Naive B cell (primary cell): ENCODE results near the gene C1orf53. TPM values are rescaled to one million over a fixed set of nuclear protein-coding genes. Genes with fewer than 3 reads are reported as not detected.
"Not testable (repeated sequence)": the region's sequence is repeated elsewhere in the genome, so short reads cannot be mapped to it uniquely, and the experiment has no call there.

Experiments
- ATAC-seq, 2 donors: fragments of 150-1000 bp; cut with Tn5 transposase; 2 replicates each; pipeline ENCODE4 v1.10.0; 2021; ENCODE audit warnings: low read depth in 2 of 2, mild to moderate bottlenecking in 2 of 2, moderate library complexity in 2 of 2
- DNase-seq: peaks from one replicate; pipeline ENCODE4 v3.0.0; 2022
- H3K27ac Mint-ChIP-seq, 6 donors: one replicate each; pipeline ENCODE4 v1.8.0; 2020 to 2022; ENCODE audit warnings: mild to moderate bottlenecking in 6 of 6, mixed read lengths in 6 of 6, moderate library complexity in 5 of 6, inconsistent platforms in 2 of 6
- H3K27me3 Mint-ChIP-seq, 3 donors: one replicate each; pipeline ENCODE4 v1.8.0; 2021 to 2022; ENCODE audit warnings: mixed read lengths in 3 of 3, mild to moderate bottlenecking in 1 of 3
- H3K36me3 Mint-ChIP-seq, 2 donors: one replicate each; pipeline ENCODE4 v1.8.0; 2020 to 2022; ENCODE audit warnings: mixed read lengths in 2 of 2, inconsistent platforms in 1 of 2, mild to moderate bottlenecking in 1 of 2
- H3K4me1 Mint-ChIP-seq, 3 donors: one replicate each; pipeline ENCODE4 v1.8.0; 2020 to 2022; ENCODE audit warnings: mixed read lengths in 3 of 3, inconsistent platforms in 1 of 3, mild to moderate bottlenecking in 1 of 3, moderate library complexity in 1 of 3
- H3K4me3 Mint-ChIP-seq, 8 donors: one replicate each; pipeline ENCODE4 v1.8.0; 2020 to 2022; ENCODE audit warnings: mild to moderate bottlenecking in 8 of 8, mixed read lengths in 8 of 8, moderate library complexity in 8 of 8, inconsistent platforms in 2 of 8
- H3K9me3 Mint-ChIP-seq, 7 donors: one replicate each; pipeline ENCODE4 v1.8.0; 2020 to 2022; ENCODE audit warnings: mixed read lengths in 7 of 7, mild to moderate bottlenecking in 5 of 7, inconsistent platforms in 2 of 7, moderate library complexity in 1 of 7
- polyA plus RNA-seq, 6 donors: library from polyadenylated mRNA; unstranded; fragments of 300-500 nt; fragmentation: Illumina TruSeq; gene quantifications; one replicate each; pipeline ENCODE4 v1.2.3, GENCODE V29; 2021; ENCODE audit warnings: low read depth in 6 of 6

The C1orf53 gene
- not detected for polyA plus RNA-seq

DNA sequence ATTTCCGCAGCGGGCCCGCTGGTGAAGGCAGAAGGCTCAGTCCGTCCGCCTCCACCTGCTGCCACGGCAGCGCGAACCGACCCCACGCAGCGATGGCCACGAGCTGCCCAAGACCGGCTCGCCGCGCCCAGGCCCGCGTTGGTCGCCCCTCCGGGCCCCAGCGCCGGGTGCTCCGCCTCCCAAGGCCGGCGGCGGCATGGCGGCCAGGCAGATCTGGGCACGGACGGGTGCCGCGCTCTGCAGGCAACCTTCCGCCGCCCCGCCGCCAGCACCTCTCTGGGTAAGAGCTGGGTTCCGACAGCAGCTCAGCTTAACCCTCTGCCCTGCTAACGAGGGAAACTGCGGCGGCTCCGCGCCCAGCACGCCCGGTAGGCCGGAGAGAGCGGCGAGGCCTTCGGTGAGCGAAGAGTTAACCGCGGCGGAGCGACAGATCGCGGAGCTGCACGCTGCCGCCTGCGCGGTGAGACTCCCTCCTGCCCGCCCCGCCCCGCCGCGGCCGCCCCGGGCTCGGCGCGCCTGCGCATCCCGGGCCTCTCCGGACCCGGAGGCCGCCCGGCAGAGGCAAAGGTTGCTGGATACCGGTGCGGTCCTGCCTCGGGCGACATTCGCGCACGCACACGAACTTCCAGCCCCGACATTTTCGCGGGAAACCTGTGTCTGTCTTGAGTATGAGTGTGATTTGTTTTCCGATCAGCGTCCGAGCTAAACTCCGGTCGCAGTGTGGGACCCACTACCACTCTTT lies at the start of gene C1orf53:
TSS of gene C1orf53 (plus strand) at position 177 of the 742 bp plus-strand sequence. CDS start at position 197, 20 bp downstream.
- Mint-ChIP-seq H3K27me3 (peaks cover 42 to 48% (median 48%) of the 10 kb centered on the region in 3 donors), H3K36me3 (peaks cover 0 to 1% of the 10 kb centered on the region in 2 donors), H3K27ac (peak within 1 kb of the TSS in 3 of 6 donors; percentile 34 to 84 (median 39)), H3K4me3 (peak within 1 kb of the TSS; percentile 80 to 94 (median 90)), H3K4me1 (peaks cover 12 to 19% (median 13%) of the 10 kb centered on the region in 3 donors), H3K9me3 (no peaks in the 10 kb centered on the region)
- DNase-seq (peak; percentile 77), ATAC-seq (peak; percentile 88)

DNA sequence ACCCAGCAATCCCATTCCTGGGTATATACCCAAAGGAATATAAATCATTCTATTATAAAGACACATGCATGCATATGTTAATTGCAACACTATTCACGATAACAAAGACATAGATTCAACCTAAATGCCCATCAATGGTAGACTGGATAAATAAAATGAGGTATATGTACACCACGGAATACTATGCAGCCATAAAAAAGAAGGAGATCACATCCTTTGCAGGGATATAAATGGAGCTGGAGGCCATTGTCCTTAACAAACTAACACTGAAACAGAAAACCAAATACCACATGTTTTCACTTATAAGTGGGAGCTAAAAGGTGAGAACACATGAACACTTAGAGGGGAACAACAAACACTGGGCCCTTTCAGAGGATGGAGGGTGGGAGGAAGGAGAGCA lies 46.7 kb upstream of the C1orf53 start:
- H3K36me3 Mint-ChIP-seq, DNase-seq, H3K4me1 Mint-ChIP-seq, H3K27ac Mint-ChIP-seq, H3K4me3 Mint-ChIP-seq, H3K9me3 Mint-ChIP-seq, ATAC-seq: not testable (repeated sequence)
- H3K27me3 Mint-ChIP-seq = peaks cover 0 to 11% (median 9%) of the 10 kb centered on the region in 3 donors

DNA sequence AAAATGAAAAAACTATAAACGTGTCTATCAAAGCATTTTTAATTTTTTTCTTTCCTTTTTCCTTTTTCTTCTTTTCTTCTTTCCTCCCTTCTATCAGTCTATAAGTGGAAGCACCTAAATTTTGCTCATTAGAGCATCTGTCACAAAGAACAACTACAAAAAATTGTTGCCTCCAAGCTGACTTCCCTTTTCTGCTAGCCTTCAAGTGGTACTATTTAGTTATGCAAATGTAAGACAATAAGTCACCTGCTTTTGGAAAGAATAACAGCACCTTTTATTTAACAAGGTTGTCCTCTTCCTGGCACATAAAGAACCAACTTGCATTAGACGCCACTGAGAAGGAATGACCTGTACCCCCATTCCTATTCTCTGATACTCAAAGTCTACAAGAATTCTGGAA lies 45.0 kb upstream of the C1orf53 start:
- H3K4me1 Mint-ChIP-seq = no peaks in the 10 kb centered on the region
- peaks cover 0 to under 1% (median 0%) of the 10 kb centered on the region in 3 donors for H3K27me3 Mint-ChIP-seq
- no peak for DNase-seq
- no peaks in the 10 kb centered on the region for H3K9me3 Mint-ChIP-seq
- peak in 1 of 2 donors; percentile 52 for ATAC-seq
- H3K4me3 Mint-ChIP-seq = no peak overlapping the region
- no peak overlapping the region for H3K27ac Mint-ChIP-seq
- no peaks in the 10 kb centered on the region for H3K36me3 Mint-ChIP-seq

DNA sequence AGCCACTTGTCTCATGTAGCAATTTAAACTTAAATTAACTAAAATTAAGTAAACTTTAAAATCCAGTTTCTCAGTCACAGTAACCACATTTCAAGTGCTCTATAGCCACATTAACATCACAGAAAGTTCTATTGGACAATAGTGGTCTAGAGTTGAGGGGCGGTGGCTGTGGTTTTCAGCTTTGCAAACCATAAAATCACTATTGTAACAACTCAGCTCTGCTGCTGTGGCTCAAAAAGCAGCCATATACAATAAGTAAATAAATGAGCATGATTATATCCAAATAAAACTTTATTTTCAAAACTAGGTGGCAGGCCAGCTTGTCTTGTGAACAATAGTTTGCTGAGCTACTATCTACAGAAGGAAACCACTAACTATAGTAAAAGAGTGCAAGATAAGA lies 43.4 kb upstream of the C1orf53 start:
- Mint-ChIP-seq H3K27ac (no peak overlapping the region), H3K9me3 (no peaks in the 10 kb centered on the region), H3K36me3 (no peaks in the 10 kb centered on the region), H3K27me3 (no peaks in the 10 kb centered on the region), H3K4me3 (no peak overlapping the region), H3K4me1 (no peaks in the 10 kb centered on the region)
- DNase-seq = no peak
- no peak for ATAC-seq

DNA sequence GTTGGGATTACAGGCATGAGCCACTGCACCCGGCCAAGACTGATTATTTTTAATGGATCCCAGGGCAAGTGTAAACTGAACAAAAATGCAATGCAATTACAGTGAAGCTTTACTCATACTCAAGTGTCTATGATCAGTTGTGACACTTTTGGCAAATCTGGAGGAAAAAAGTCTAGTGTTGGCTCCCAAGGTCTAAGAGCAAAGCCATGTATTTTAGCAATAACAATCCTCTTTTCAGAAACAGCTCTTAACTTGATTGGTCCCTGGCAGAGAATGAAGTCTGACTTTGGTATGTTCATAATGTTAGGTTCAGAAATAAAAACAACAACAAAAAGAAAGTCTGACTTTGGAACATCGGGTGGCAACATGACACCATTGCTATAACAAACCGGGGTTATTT lies 40.2 kb upstream of the C1orf53 start:
- Mint-ChIP-seq H3K27me3 (no peaks in the 10 kb centered on the region), H3K4me3 (no peak overlapping the region), H3K36me3 (no peaks in the 10 kb centered on the region), H3K27ac (peak overlapping the region in 1 of 6 donors; percentile 51), H3K9me3 (no peaks in the 10 kb centered on the region), H3K4me1 (no peaks in the 10 kb centered on the region)
- DNase-seq = no peak
- ATAC-seq = no peak

DNA sequence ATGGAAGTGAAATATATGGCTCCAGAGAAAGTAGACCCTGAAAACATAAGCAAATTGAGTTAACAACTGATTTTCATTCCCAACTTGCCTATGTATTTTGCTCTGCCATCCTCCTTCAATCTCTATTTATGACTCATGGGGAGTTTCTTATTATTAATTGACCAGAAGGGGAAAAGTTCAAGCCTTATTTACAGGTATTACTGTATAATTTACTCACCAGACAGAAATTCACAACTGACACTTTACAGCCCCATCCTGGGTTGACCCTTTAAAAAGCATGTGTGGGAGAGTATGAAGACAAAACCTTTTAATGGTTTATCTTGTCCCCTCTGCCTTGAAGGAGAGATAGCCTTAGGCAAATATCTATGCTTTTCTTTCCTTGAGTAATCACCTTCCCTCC lies 39.8 kb upstream of the C1orf53 start:
- Mint-ChIP-seq H3K9me3 (no peaks in the 10 kb centered on the region), H3K27me3 (no peaks in the 10 kb centered on the region), H3K4me1 (no peaks in the 10 kb centered on the region), H3K36me3 (no peaks in the 10 kb centered on the region), H3K4me3 (no peak overlapping the region), H3K27ac (peak overlapping the region in 1 of 6 donors; percentile 51)
- ATAC-seq = no peak
- DNase-seq = no peak

DNA sequence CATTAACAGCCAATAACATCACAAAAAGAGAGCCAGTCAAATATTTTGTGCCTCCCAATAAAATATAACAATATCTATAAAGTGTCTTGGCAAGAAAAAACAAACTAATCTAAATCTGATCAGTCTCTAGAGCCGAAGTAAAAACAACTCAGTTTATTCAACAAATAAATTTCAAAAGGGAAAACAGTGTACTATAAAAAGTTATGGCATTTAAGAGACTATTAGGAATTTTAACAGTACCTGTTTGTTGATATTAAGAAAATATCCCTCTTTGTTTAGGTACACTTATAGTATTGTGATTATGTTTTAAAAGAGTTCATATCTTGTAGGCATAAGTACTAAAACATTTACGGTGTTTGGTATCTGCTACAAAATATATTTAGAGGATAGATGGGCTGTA lies 36.6 kb upstream of the C1orf53 start:
- ATAC-seq = no peak
- Mint-ChIP-seq H3K9me3 (no peaks in the 10 kb centered on the region), H3K4me3 (no peak overlapping the region), H3K4me1 (no peaks in the 10 kb centered on the region), H3K27ac (no peak overlapping the region), H3K36me3 (no peaks in the 10 kb centered on the region), H3K27me3 (no peaks in the 10 kb centered on the region)
- no peak for DNase-seq

DNA sequence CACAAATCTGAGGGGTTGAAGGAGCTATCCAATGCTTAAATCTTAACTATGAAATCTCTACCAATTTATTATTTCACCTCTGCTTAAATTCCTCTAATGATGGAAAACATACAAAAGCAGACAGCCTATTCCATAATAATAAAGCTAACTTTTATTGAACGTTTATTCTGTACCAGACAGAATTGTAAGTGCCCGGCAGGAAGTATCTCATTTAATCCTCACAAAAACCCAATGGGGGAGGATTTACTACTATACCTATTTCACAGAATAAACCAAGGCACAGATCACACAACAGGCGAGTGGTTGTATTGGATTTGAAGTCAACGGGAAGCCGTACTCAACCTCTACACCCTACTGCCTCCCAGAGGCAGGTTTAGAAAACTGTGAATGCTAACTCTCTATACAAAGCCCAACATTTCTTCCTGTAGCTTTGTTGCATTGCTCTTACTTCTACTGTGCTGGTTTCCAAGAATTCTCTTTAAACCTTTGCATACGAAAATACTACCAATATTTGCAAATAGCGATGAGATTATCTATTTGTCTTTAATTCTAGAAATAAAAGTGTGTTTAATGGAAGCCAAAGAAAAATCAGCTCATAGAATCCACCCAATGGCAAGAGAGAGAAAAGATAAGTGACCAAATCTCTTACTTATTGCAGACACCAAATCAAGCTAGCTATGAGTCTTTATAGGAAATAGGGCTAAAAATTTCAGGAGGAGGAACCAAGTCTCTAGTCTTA lies 33.5 kb upstream of the C1orf53 start:
- Mint-ChIP-seq H3K27me3 (peaks cover 0 to 6% (median 0%) of the 10 kb centered on the region in 3 donors), H3K9me3 (peaks cover 0 to 4% (median 0%) of the 10 kb centered on the region in 7 donors), H3K4me1 (no peaks in the 10 kb centered on the region), H3K27ac (no peak overlapping the region), H3K4me3 (no peak overlapping the region), H3K36me3 (no peaks in the 10 kb centered on the region)
- ATAC-seq = peak; percentile 64 to 78
- DNase-seq = peak; percentile 33

DNA sequence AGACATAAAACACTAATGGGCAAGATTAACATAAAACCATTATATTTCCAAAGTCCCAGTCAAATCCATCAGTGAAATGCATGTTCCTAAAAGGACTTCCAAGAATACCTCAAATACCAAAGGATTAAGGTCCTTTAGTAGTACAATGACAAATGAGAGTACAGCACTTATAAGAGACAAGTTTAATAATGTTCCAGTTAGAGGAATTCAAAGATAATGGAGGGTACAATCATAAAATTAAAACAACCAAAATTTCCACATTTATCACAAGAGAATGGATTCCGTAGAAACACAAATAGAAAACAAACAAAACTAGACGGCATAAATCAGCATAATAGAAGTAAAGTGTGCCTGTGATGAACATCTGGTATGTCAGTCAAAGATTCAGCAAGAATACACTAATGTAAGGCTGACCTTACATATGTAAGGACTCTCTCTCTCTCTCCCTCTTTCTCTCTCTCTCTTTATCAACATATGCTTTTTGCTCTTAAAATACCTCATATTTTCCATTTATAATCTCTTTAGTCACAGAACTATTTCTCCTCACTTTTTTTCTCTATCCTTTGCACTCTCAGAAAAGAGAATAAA lies 32.8 kb upstream of the C1orf53 start:
- H3K4me3 Mint-ChIP-seq = no peak overlapping the region
- DNase-seq (no peak), ATAC-seq (no peak)
- no peak overlapping the region for H3K27ac Mint-ChIP-seq
- no peaks in the 10 kb centered on the region for H3K36me3 Mint-ChIP-seq
- peaks cover 0 to 4% (median 0%) of the 10 kb centered on the region in 7 donors for H3K9me3 Mint-ChIP-seq
- peaks cover 0 to 6% (median 0%) of the 10 kb centered on the region in 3 donors for H3K27me3 Mint-ChIP-seq
- no peaks in the 10 kb centered on the region for H3K4me1 Mint-ChIP-seq

DNA sequence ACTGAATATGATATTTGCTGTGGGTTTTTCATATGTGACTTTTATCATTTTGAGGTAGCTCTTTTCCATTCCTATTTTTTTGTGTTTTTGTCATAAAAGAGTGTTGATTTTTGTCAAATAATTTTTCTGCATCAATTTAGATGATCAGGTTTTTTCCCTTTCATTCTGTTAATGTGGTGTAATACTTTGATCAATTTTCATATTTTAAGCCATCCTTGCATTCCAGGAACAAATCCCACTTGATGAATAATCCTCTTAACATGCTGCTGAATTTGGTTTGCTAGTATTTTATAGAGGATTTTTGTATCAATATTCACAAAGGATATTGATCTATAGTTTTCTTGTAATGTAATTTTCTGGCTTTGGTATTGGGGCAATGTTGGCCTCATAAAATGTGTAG lies 25.5 kb upstream of the C1orf53 start:
- ATAC-seq (no peak), DNase-seq (no peak)
- Mint-ChIP-seq H3K4me1 (no peaks in the 10 kb centered on the region), H3K36me3 (peaks cover 0 to 4% of the 10 kb centered on the region in 2 donors), H3K27me3 (peaks cover 2 to 7% (median 6%) of the 10 kb centered on the region in 3 donors), H3K27ac (no peak overlapping the region), H3K9me3 (peaks cover 0 to 35% (median 23%) of the 10 kb centered on the region in 7 donors), H3K4me3 (no peak overlapping the region)

DNA sequence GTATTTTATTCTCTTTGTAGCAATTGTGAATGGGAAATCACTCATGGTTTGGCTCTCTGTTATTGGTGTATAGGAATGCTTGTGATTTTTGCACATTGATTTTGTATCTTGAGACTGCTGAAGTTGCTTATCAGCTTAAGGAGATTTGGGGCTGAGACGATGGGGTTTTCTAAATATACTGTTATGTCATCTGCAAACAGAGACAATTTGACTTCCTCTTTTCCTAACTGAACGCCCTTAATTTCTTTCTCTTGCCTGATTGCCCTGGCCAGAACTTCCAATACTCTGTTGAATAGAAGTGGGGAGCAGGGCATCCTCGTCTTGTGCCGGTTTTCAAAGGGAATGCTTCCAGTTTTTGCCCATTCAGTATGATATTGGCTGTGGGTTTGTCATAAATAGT lies 22.0 kb upstream of the C1orf53 start:
- peak overlapping the region in 1 of 6 donors; percentile 43 for H3K27ac Mint-ChIP-seq
- not testable (repeated sequence) for H3K4me3 Mint-ChIP-seq, DNase-seq, ATAC-seq, H3K4me1 Mint-ChIP-seq, H3K36me3 Mint-ChIP-seq
- H3K9me3 Mint-ChIP-seq = peaks cover 0 to 35% (median 23%) of the 10 kb centered on the region in 7 donors
- H3K27me3 Mint-ChIP-seq = peaks cover 13 to 26% (median 25%) of the 10 kb centered on the region in 3 donors

DNA sequence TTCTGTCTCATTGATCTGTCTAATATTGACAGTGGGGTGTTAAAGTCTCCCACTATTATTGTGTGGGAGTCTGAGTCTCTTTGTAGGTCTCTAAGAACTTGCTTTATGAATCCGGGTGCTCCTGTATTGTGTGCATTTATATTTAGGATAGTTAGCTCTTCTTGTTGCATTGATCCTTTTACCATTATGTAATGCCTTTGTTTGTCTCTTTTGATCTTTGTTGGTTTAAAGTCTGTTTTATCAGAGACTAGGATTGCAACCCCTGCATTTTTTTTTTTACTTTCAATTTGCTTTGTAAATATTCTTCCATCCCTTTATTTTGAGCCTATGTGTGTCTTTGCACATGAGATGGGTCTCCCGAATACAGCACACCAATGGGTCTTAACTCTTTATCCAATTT lies 20.2 kb upstream of the C1orf53 start:
- not testable (repeated sequence) for H3K4me3 Mint-ChIP-seq, ATAC-seq, DNase-seq, H3K4me1 Mint-ChIP-seq, H3K27ac Mint-ChIP-seq, H3K36me3 Mint-ChIP-seq
- Mint-ChIP-seq H3K9me3 (peaks cover 0 to 21% (median 14%) of the 10 kb centered on the region in 7 donors), H3K27me3 (peaks cover 13 to 26% (median 25%) of the 10 kb centered on the region in 3 donors)

DNA sequence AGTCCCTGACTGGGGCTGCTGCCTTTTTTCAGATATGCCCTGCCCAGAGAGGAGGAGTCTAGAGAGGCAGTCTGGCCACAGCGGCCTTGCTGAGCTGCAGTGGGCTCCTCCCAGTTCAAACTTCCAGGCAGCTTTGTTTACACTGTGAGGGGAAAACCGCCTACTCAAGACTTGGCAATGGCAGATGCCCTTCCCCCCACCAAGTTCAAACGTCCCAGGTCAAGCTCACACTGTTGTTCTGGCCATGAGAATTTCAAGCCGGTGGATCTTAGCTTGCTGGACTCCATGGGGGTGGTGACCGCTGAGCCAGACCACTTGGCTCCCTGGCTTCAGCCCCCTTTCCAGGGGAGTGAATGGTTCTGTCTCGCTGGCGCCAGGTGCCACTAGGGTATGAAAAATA lies 18.3 kb upstream of the C1orf53 start:
- DNase-seq = no peak
- Mint-ChIP-seq H3K9me3 (peaks cover 0 to 5% (median 2%) of the 10 kb centered on the region in 7 donors), H3K27me3 (peaks cover 13 to 38% (median 34%) of the 10 kb centered on the region in 3 donors), H3K36me3 (peaks cover 0 to 3% of the 10 kb centered on the region in 2 donors), H3K27ac (no peak overlapping the region), H3K4me1 (no peaks in the 10 kb centered on the region), H3K4me3 (no peak overlapping the region)
- ATAC-seq = no peak
